KOPT-K1 (cell line): ENCODE data around the gene UBE2G2.

Experiments used
- H3K27ac ChIP-seq: fragments of 200-600 bp; sonication (generic); 2 replicates; pipeline ENCODE4 v1.5.1; 2016; ENCODE audit warnings: antibody characterized with exemption, mild to moderate bottlenecking, low read depth, low read length; ENCODE audit not compliant: poor library complexity, severe bottlenecking
- H3K36me3 ChIP-seq: fragments of 200-600 bp; sonication (generic); 2 replicates; pipeline ENCODE4 v1.5.1; 2017; ENCODE audit warnings: antibody characterized with exemption, mild to moderate bottlenecking, low read length, moderate library complexity; ENCODE audit not compliant: insufficient read depth
- H3K9me3 ChIP-seq: fragments of 200-600 bp; sonication (generic); 2 replicates; pipeline ENCODE4 v1.5.1; 2017; ENCODE audit warnings: antibody characterized with exemption, low read length, mild to moderate bottlenecking; ENCODE audit not compliant: insufficient read depth, poor library complexity, severe bottlenecking

The UBE2G2 gene

DNA sequence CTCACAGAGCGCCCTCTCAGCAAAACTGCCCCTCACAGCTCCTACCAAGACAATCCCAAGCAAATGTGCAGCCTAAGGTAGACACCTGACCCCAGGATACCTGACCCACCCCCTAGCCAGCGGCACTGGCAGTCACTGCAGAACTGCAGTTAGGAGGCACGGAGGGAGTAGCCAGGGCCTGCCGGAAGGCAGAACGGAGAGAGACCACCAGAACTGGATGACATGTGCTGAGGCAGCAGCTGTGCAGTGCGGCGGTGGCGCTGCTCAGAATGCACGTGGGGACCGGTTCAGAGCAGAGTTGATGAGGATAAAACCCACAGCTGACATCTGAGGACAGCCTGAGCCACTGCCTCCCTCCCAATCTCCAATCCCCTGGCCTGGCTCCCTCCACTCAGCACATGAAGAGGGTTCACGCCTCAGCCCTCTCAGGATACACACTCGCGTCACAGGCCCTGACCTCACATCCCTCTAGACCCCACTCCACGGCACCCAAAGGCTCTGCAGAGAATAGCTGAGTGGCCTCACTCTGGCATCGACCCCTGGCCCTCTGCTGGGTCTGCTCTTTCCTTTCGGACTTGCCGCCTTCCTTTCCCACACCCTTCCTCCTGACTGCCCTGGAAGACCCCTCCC, 29.6 kb downstream of the UBE2G2 start:
- H3K9me3 ChIP-seq, result no peaks in the 10 kb centered on the region
- no peak overlapping the region for H3K27ac ChIP-seq
- peaks cover 84% of the 10 kb centered on the region for H3K36me3 ChIP-seq

GRCh38 chr21:44767834-44768831, 33.5 kb downstream of the UBE2G2 start:
- Histone ChIP-seq H3K9me3 (no peaks in the 10 kb centered on the region), H3K27ac (no peak overlapping the region), H3K36me3 (peaks cover 47% of the 10 kb centered on the region)

GRCh38 chr21:44766818-44767354, 34.7 kb downstream of the UBE2G2 start:
- Histone ChIP-seq H3K9me3 (no peaks in the 10 kb centered on the region), H3K36me3 (peaks cover 34% of the 10 kb centered on the region), H3K27ac (no peak overlapping the region)

DNA sequence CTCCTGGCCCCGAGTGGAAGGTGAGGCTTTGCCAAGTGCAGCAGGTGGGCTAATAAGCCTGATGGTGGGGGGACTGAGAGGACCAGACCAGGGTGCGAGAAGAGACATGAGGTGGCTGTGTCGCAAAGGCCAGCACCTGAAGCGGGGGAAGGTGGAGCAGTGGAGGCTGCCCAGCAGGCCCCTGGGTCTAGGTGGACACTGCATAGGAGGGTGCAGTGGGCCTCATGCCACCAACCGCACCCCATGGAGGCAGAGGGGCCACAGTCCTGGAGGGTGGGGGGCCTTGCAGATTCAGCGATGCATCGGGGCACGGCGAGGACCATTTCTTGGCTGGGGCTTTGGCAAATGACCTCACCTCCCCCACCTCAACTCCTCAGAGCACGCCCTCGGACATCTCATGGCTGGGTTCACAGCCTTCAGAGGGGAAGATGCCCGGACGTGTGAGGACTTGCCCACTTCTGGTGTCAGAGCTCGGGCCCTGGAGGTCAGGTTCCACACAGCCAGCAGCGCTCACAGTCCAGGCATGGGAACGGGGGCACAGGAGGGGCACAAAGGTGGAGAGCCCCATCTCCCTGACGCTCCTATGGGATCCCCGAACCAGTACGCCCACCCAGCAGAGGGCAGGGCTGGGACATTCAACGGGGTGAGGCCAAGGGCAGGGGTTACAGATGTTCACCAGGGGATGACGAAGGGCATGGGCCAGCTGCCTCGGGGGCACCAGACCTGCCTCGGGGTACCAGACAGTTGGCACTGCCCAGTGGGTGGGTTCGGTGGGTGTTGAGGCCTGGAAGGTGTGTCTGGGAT, 35.4 kb downstream of the UBE2G2 start:
- peak overlapping the region; percentile 18 for H3K27ac ChIP-seq
- peaks cover 27% of the 10 kb centered on the region for H3K36me3 ChIP-seq
- no peaks in the 10 kb centered on the region for H3K9me3 ChIP-seq

DNA sequence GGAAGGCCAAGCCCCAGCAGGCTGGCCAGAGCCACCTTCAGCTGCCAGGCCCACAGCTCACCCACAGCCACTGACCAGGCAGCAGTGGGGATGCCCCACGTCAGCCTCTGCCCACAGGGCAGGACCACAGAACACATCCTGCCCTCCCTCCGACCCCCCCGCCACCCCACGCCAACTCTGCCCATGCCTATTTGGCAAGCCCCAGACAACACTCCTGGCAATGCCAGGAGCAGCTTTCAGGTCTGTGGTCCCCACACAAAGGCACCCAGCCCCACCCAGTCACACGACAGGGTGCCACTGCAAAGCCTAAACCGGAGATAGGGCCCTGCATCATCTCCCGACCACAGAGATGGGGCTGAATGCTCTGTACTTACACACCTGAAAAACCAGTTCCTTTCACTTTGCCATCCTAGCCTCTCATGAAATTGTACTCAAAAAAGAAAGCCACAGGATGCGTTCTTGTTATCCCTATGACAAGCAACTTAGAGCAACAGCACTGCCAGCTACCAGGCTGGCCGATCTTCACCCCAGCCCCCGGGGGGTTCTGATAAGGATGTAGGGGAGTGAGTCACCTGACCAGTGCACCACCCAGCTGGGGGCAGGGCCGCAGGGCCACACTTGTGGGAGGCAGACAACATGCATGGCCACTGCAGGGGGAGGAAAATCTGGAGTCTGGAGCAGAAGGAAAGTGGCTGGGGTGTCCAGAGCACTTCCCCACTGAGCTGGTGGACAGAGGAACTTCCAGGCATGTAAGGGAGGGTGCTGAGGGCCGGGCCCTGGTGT, 36.2 kb downstream of the UBE2G2 start:
- H3K9me3 ChIP-seq, result no peaks in the 10 kb centered on the region
- H3K36me3 ChIP-seq, result peaks cover 19% of the 10 kb centered on the region
- H3K27ac ChIP-seq, result peak overlapping the region; percentile 18

- H3K9me3 ChIP-seq, result no peaks in the 10 kb centered on the region
- no peak overlapping the region for H3K27ac ChIP-seq
- H3K36me3 ChIP-seq, result peaks cover 11% of the 10 kb centered on the region; the same call in 1 of the 2 replicates
Observed at GRCh38 chr21:44764319-44765230, 37.0 kb downstream of the UBE2G2 start.

- H3K27ac ChIP-seq, result no peak overlapping the region
- H3K36me3 ChIP-seq, result peaks cover 8% of the 10 kb centered on the region; the same call in 1 of the 2 replicates
- no peaks in the 10 kb centered on the region for H3K9me3 ChIP-seq
Observed at GRCh38 chr21:44763451-44764318, 37.9 kb downstream of the UBE2G2 start.

GRCh38 chr21:44763050-44763378, 38.6 kb downstream of the UBE2G2 start:
- Histone ChIP-seq H3K9me3 (no peaks in the 10 kb centered on the region), H3K27ac (no peak overlapping the region), H3K36me3 (peaks cover under 1% of the 10 kb centered on the region; the same call in 1 of the 2 replicates)

- H3K36me3 ChIP-seq, result no peaks in the 10 kb centered on the region; the same call in 1 of the 2 replicates
- no peaks in the 10 kb centered on the region for H3K9me3 ChIP-seq
- no peak overlapping the region for H3K27ac ChIP-seq
Observed at GRCh38 chr21:44762221-44763049, 39.2 kb downstream of the UBE2G2 start.

GRCh38 chr21:44761747-44762208, 39.8 kb downstream of the UBE2G2 start:
- Histone ChIP-seq H3K36me3 (no peaks in the 10 kb centered on the region; the same call in 1 of the 2 replicates), H3K27ac (no peak overlapping the region), H3K9me3 (no peaks in the 10 kb centered on the region)

GRCh38 chr21:44761011-44761729, 40.5 kb downstream of the UBE2G2 start:
- H3K9me3 ChIP-seq, result no peaks in the 10 kb centered on the region
- no peaks in the 10 kb centered on the region for H3K36me3 ChIP-seq
- H3K27ac ChIP-seq, result no peak overlapping the region
